Keratinocyte (primary cell): Measurements from ENCODE around the gene DPP10.

Experiments
- CTCF ChIP-seq, 3 experiments: IDR thresholded peaks in 1 of 3; conservative IDR thresholded peaks in 1 of 3; optimal IDR thresholded peaks in 1 of 3; 2 replicates in 2 of 3; 3 replicates in 1 of 3; pipeline versions ENCODE3 to v1.5.1; 2011; ENCODE audit warnings: low read length in 3 of 3, mild to moderate bottlenecking in 3 of 3, moderate library complexity in 2 of 3, control low read depth in 1 of 3, inconsistent platforms in 1 of 3; ENCODE audit not compliant: insufficient read depth in 2 of 3; ENCODE audit errors: extremely low read depth in 1 of 3
- EZH2 ChIP-seq: IDR thresholded peaks from one replicate; pipeline ENCODE4 v1.6.1; 2012; ENCODE audit warnings: inconsistent platforms, mild to moderate bottlenecking, low read length, moderate library complexity

GRCh38 chr2:114609203-114609602 lies 166.8 kb downstream of the DPP10 start:
- TF ChIP-seq CTCF (optimal IDR thresholded peaks at IDR 0.05 in 1 of 3, IDR thresholded peaks at IDR 0.05 in 1 of 3, conservative IDR thresholded peaks at IDR 0.05 in 1 of 3; ENCODE audit: extremely low read depth in 1 of 3, insufficient read depth in 2 of 3, low read length in 3 of 3) = no peak
- TF ChIP-seq EZH2 = no peak
